HG03442 (cell line): Measurements from ENCODE around the gene ZNF878.

Experiments used
- ATAC-seq: cut with Tn5 transposase; IDR thresholded peaks from one replicate; pipeline ENCODE4 v1.9.1; 2021; ENCODE audit warnings: mild to moderate bottlenecking, moderate library complexity; ENCODE audit not compliant: unreplicated experiment

The ZNF878 gene

DNA sequence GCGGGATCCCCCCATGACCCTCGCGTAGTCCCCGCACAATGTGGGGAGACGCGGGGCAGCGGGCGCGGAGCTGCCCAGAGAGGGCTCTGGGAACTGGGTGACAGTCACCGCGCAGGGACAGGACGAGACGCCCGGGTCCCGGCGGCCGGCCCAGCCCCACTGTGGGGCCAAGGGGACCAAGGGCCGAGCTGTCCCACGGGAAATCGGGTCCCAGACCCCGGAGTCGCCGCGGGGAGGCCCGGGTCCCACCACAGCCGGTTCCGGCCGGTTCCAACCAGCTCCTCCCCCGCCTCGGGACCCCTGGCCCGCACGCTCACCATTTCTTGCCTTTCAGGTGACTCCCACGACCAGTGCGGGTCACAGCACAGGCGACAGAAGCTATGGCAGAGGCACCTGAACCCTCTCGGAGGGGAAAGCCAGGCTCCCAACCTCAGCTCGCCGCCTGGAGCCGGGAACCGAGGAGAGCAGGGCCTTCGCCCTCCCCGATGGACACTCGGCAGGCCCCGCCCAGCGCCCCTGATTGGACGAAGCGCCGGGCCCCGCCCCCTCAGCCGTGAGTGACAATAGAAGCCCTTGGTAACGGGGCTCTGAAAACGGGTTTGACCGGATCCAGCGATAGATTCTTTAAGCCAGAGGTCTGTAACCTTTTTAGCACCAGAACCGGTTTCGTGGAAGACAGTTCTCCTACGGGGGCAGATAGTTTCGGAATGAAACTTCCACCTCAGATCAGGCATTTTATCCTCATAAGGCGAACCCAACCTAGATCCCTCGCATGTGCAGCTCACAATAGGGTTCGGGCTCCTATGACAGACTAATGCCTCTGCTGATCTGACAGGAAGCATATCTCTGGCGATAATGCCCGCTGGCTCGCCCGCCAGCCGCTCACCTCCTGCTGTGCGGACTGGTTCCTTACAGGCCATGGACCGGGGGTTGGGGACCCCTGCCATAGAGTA, 17.3 kb downstream of the ZNF878 start, which contains the start of gene ZNF433:
Gene ZNF433 (minus strand): TSS at position 460 of the 953 bp plus-strand sequence. CDS start 140 bp downstream, at position 320.
- ATAC-seq, result peak; percentile 90

DNA sequence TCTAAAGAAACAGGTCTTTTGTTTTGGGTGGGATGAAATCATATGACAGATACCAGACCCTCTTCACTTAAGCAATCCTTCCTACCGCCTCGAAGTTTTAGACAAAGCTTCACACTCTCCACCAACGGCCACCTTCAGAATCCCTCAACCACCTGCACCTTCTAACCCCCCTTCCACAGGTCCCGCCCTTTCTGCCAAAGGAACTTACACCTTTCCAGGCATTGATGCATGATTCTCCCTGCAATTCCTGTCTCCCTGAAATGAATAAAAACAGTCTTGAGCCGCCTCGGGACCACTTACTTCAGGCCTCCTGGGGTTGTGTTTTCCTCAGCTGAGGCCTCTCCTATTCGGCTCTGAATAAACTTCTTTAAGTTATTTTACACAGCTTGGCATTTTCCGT, 18.1 kb downstream of the ZNF878 start:
- no peak for ATAC-seq

DNA sequence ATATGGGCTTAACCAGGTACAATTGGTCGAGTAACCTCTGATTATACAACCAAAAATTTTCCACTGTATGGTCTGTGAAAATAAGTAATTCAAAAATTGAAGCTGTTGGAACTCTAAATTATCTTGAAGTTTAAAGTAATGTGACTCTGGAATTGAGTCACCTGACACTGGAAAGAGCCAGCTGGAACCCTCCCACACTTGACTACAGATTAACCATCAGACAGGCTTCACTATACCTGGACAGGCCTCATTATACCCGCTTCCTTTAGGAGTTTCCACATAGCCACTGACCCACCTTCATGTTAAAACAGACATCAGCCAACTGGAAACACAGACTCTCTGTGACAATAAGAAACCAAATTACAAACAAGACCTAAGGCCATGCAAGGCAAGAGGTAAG, 18.6 kb downstream of the ZNF878 start:
- no peak for ATAC-seq

DNA sequence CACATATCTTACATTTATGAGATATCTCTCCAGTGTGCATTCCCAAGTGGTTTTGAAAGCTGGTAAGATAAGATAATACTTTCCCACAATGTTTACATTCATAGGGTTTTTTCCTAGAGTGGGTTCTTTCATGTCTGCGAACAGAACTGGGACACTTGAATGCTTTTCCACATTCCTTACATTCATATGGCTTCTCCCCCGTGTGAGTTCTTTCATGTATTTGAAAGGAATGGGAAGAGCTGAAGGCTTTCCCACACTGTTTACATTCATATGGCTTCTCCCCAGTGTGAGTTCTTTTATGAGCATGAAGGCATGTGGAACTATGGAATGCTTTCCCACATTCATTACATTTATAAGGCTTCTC, 37.0 kb downstream of the ZNF878 start:
- ATAC-seq, result no peak

DNA sequence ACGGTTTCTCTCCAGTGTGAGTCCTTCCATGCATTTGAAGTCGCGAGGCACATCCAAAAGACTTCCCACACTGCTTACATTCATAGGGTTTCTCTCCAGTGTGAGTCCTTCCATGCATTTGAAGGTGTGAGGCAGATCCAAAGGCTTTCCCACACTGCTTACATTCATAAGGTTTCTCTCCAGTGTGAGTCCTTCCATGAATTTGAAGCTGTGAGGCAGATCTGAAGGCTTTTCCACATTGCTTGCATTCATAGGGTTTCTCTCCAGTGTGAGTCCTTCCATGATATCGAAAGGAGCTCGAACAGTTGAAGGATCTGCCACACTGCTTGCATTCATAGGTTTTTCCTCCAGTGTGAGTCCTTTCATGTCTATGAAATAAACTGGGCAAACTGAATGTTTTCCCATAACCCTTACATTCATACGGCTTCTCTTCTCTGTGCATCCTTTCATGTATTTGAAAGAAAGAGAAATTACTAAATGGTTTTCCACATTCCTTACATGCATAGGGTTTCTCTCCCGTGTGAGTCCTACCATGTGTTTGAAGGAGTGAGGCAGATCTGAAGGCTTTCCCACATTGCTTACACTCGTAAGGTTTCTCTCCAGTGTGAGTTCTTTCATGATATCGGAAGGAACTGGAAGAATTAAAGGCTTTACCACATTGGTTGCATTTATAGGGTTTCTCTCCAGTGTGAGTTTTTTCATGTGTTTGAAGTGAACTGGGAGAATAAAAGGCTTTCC, 37.6 kb downstream of the ZNF878 start:
- no peak for ATAC-seq

DNA sequence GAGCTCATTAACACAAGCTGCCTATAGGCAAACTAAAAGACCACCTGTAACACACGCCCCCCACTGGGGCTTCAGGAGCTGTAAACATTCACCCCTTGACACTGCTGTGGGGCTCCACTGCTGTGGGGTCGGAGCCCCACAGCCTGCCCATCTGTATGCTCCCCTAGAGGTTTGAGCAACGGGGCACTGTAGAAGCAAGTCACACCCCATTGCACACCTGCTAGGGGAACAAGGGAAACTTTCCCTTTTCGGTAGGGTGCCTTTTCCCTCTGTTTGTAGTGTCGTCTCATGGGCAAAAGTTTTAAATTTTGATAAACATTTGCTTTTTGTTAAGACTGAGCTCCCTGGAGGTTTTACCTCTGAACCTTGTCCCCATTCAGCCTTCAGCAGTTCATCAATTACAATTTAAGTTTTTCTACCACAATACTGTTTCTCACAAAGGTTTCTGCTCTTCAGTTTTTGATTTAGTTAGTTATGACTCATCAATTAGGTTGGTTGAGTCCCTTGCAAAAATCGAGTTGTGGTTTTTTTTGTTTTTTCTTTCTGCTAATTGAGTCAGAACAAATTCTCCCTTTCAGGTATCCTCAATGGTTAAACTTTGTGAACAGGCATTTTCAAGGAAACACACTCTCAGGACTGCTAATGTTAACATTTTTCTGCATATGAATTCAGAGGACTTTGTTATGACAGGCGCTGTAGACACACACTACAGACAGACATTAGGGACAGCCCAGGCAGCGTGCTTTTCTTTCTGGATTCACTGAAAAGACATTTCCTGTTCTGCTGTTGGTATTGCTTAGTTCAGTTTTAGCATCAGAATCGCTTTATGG, 52.4 kb downstream of the ZNF878 start:
- peak; percentile 49 for ATAC-seq

DNA sequence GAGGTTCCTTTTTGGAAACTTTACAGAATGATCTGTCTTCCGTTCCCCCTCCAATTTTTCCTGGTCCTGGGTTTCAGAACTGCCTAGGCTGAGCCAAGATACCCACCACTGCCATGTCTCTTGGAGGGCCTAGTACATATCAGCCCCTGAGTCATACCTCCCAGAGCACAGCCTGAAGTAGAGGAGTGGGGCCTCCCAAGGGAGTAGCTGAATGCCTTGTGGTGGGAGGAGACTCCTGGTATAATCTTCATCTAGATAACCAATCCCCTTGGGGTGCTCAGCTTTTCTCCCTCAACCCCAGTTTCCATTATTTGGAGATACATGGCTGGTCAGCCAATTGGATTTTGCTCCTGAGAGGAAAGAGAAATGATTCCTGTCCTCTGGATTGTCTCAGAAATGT, 57.6 kb downstream of the ZNF878 start:
- no peak for ATAC-seq
